Activated CD4-positive, alpha-beta T cell treated with anti-CD3 and anti-CD28 coated beads, Interleukin-2, Interleukin-4, amounts not matched to agents 100 ng/mL and 50 ng/mL, durations not matched to agents 16 hours and 8 hours (primary cell): ENCODE results near the gene RPS2.
"Not testable (repeated sequence)": the region's sequence is repeated elsewhere in the genome, so short reads cannot be mapped to it uniquely, and the experiment has no call there.

ENCODE experiments used
- DNase-seq: peaks from one replicate; pipeline ENCODE4 v3.0.0-alpha.2; 2020; ENCODE audit warnings: low spot score

Gene RPS2

GRCh38 chr16:1964506-1965395 lies at the start of gene RPS2:
Gene RPS2 (minus strand): TSS chr16:1964826. CDS start chr16:1964625, 201 bp downstream.
- DNase-seq = peak; percentile 99

GRCh38 chr16:2013527-2013926 lies 48.9 kb upstream of the RPS2 start:
- no peak for DNase-seq

DNA sequence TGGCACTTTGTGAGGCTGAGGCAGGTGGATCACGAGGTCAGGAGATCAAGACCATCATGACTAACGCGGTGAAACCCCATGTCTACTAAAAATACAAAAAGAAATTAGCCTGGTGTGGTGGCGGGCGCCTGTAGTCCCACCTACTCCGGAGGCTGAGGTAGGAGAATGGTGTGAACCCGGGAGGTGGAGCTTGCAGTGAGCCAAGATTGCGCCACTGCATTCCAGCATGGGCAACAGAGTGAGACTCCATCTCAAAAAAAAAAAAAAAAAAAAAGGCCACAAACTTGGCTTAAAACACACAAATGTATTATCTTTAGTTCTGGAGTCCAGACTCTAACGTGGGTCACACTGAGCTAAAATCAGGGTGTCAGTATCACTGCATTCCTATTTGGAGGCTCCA lies 47.1 kb upstream of the RPS2 start:
- DNase-seq = not testable (repeated sequence)

DNA sequence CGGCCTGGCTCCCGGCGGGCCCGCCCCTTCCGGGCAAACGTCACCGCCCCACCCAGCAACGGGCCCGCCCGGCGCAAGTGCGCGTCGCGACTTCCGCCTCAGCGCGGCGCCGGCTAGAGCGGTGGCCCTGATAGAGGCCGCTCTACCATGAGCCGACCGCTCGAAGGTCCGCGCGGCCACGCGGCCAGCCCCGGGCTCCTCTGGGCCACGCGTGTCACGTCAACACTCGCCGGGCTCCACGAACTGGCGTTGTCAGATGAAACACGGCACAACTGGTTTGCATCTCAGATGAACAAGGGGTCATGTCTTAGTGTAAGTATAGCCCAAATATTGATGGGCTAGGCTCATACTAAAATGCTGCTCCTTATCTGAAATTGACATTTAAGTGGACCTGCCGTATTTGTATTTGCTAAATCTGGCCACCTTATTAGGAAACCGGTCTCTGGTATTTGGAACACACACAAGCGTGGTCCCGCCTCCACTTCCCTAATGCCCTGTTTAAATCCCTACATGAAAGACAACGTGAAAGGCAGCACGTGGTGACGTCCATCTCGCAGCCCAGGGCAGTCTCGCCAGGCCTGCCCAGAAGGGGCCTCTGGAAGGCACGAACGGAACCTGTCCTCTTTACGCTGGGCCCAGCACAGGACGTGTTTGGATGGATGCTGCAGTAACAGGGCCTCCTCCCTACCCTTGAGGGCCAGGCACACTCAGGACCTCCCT lies 45.3 kb upstream of the RPS2 start, which contains the start of gene ZNF598:
Gene ZNF598, minus strand, starts transcription at position 31 of the 720 bp plus-strand sequence.
- peak; percentile 83 for DNase-seq

- no peak for DNase-seq
Observed at GRCh38 chr16:2009164-2009711, 44.6 kb upstream of the RPS2 start.

GRCh38 chr16:2008631-2009163 lies 44.1 kb upstream of the RPS2 start:
- DNase-seq = no peak

GRCh38 chr16:2008009-2008526 lies 43.4 kb upstream of the RPS2 start:
- DNase-seq = no peak

DNA sequence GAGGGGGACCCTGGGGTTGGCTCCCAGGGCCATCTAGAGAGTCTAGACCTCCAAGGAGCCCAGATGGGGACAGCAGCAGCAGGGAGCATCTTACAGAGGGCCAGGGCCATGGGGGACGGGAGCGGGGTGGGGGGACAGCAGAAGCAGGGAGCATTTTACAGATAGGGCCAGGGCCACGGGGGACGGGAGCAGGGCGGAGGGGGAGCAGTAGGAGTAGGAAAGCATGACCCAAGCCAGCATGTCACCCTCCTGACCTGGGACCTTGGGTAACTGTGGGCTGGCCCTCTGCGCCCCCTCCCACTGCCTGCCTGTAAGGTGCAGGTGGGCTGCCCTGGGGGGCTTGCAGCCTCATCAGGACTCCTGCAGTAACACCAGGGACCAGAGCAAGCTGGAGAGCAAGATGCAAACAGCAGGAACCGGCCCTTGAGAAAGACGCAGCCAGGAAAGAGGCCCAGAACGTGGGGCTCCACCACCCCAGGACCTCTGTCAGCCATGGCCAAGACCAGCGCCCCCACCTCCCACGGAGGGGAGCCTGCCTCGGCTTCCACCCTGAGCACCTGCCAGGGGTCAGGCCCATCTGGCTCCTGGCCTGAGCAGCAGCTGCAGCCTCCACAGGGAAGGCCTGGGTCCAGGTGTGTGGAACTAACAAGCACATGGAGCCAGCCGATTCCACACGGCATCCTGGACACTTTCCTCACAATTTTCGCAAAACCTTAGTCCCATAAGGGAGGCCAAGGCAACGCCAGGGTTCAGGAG lies 42.6 kb upstream of the RPS2 start:
- no peak for DNase-seq

DNA sequence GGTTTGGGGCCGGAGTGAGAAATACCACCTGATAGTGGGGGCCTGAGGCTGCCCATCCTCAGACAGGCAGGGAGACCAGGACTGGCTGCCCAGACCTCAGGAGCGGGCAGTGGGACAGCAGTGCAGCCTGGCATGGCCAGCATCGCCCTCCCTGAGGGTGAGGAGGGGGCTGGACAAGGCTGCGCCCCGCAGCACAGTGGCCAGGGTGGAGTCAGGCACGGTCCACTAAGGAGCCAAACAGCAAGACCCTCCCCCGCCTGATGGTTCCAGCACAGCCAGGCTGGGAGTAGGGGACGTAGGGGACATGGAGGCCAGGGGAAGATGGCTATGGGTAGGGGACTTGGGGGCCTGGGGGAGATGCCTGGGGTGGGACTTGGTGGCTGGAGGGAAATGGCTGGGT lies 41.7 kb upstream of the RPS2 start:
- no peak for DNase-seq

- DNase-seq = no peak
Observed at GRCh38 chr16:2005646-2006045, 41.0 kb upstream of the RPS2 start.

DNA sequence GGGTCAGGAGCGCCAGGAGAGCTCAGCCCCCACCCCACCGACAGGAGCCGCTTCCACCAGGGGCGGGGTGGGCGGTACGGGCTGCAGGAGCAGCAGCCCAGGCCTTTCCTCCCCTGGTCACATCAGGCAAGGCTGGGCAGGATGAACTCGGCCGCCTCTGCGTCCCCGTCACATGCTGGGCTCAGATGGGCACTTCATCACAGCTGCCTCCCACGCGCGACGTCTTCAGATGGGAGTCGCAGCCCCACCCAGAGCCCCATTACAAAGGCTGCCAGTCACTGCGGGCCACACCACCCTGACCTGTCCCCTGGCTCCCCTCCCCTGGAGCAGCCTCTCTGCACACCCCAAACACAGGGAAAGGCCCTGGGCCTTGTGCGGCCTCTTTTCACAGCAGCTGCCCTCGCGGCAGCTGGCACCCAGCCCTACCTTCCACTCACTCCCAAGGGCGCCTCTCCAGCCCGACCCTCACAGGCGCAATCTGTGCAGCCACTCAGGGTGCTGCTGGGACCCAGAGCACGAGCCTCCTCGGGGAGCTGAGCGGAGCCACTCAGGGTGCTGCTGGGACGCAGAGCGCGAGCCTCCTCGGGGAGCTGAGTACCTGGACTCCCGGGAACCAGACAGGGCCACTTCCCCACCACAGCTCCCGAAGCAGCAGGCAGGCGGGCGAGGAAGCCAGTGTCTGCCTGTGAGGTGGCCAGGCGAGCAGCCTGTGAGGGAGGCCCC lies 40.3 kb upstream of the RPS2 start:
- DNase-seq = no peak

GRCh38 chr16:2003827-2004641 lies 39.4 kb upstream of the RPS2 start:
- DNase-seq = peak; percentile 90

GRCh38 chr16:2003231-2003826 lies 38.7 kb upstream of the RPS2 start:
- no peak for DNase-seq

GRCh38 chr16:2002406-2003230 lies 38.0 kb upstream of the RPS2 start:
- no peak for DNase-seq

GRCh38 chr16:2001456-2002355 lies 37.1 kb upstream of the RPS2 start:
- no peak for DNase-seq

GRCh38 chr16:2001035-2001434 lies 36.4 kb upstream of the RPS2 start:
- DNase-seq = no peak

- DNase-seq = no peak
Observed at GRCh38 chr16:1999866-2000514, 35.4 kb upstream of the RPS2 start.
